ENCODE results near the gene NCOA4.
"Not testable (repeated sequence)": the region's sequence is repeated elsewhere in the genome, so short reads cannot be mapped to it uniquely, and the experiment has no call there.

NCOA4 gene

DNA sequence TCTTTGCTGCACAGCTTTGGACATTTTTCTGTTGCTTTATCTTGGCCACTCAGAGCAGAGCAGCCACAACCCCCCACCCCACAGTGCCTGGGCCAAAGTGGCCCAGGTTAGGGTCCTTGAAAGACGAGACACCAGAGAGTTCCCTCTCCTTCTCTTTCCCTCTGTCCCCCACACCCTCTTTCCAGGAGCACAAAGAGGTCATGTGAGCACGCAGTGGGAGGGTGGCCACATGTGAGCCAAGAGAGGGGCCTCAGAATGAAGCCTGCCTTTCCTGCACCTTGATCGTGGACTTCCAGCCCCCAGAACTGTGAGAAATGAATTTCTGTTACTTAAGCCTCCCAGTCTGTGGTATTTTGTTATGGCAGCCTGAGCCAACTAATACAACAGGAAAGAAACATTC is 30.3 kb upstream of the NCOA4 start:
- CTCF ChIA-PET: no interaction called here
- H3K4me1 Mint-ChIP-seq: no peaks in the 10 kb centered on the region
- H3K9me3 Mint-ChIP-seq: peaks cover 8% of the 10 kb centered on the region
- H3K27me3 Mint-ChIP-seq: peaks cover 22% of the 10 kb centered on the region
- no peak for DNase-seq
- H3K4me3 Mint-ChIP-seq: no peak overlapping the region
- no peak overlapping the region for H3K27ac Mint-ChIP-seq
- H3K36me3 Mint-ChIP-seq: peaks cover 2% of the 10 kb centered on the region

DNA sequence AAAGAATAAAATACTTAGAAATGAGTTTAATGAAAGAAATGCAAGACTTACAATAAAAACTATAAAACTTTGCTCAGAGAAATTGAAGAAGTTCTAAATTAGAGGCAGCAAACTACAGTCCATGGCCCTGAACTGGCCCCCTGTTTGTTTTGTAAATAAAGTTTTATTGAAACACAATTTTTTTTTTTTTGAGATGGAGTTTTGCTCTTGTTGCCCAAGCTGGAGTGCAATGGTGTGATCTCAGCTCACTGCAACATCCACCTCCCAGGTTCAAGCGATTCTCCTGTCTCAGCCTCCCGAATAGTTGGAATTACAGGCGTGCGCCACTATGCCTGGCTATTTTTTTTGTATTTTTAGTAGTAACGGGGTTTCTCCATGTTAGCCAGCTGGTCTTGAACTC is 27.5 kb upstream of the NCOA4 start:
- H3K27ac Mint-ChIP-seq: not testable (repeated sequence)

DNA sequence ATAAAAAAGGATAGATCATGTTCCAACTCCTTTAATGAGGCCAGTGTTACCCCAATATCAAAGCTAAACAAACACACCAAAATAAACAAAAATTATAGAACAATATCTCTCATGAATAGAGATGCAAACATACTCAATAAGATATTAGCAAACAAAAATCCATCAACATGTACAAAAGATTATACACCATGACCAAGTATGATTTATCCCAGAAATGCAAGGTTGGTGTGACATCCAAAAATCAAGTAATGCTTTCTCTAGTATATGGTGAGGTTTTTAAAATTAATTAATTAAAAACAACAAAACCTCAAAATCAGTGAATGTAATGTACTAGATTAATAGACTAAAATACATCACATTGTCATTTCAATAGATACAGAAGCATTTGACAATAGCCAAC is 26.6 kb upstream of the NCOA4 start:
- CTCF ChIA-PET: no interaction called here
- DNase-seq: no peak
- Mint-ChIP-seq H3K4me1 (no peaks in the 10 kb centered on the region), H3K27me3 (peaks cover 22% of the 10 kb centered on the region), H3K27ac (no peak overlapping the region), H3K4me3 (no peak overlapping the region), H3K9me3 (peaks cover 8% of the 10 kb centered on the region), H3K36me3 (peaks cover 2% of the 10 kb centered on the region)

More for the DNA sequence above, 27.5 kb upstream of the NCOA4 start:
- H3K4me1 Mint-ChIP-seq, CTCF ChIA-PET, H3K4me3 Mint-ChIP-seq, H3K9me3 Mint-ChIP-seq, DNase-seq, H3K36me3 Mint-ChIP-seq: not testable (repeated sequence)
- peaks cover 14% of the 10 kb centered on the region for H3K27me3 Mint-ChIP-seq

DNA sequence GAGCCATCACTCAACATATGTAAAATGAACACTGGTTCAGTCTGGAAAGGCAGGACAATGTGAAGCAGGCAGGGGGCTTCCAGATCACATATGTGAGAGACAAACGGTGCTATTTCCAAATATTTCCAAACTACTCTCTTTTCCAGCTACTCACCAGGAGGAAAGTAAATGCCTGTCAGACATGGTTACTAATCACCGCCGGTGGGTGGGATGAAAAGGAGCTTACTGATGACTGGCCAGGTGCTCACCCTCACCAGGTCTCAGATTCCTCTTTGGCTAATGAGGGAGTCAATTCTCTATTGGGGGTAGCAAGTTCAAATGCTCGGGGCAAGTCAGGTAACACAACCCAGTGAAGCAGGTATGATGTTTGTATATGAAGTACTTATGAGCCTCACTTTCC is 25.3 kb upstream of the NCOA4 start:
- CTCF ChIA-PET: no interaction called here
- Mint-ChIP-seq H3K4me1 (no peaks in the 10 kb centered on the region), H3K27ac (no peak overlapping the region), H3K36me3 (peaks cover 2% of the 10 kb centered on the region), H3K27me3 (peaks cover 30% of the 10 kb centered on the region), H3K4me3 (no peak overlapping the region), H3K9me3 (peaks cover 8% of the 10 kb centered on the region)
- no peak for DNase-seq

DNA sequence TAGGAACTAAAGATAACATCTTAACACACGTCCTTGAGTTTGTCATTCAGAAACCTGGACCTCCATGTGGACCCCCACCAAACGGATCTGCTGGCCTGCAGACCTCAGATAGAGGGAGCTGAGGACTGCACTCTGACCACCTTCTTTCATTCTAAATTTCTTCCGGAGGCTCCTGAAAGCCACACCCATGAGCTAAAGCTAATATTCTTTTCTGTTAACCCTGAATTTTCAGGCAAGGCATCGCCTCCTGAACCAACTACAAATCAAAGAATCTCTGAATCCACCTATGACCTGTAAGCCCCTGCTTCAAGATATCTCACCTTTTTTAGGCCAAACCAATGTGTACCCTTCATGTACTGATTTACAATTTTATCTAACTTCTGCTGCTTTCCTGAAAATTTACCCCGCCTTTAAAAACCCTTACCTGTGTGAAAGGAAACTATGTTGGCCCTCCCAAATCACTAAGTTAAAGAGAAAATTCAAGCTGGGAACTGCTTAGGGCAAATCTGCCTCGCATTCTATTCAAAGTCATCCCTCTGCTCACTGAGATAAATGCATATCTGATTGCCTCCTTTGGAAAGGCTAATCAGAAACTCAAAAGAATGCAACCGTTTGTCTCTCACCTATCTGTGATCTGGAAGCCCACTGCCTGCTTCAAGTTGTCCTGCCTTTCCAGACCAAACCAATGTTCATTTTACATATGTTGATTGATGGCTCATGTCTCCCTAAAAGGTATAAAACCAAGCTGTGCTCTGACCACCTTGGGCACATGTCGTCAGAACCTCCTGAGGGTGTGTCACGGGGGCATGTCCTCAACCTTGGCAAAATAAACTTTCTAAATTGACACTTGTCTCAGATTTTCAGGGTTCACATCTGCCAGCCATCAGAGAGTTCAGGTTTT is 23.4 kb upstream of the NCOA4 start:
- H3K27ac Mint-ChIP-seq: no peak overlapping the region
- no peaks in the 10 kb centered on the region for H3K4me1 Mint-ChIP-seq
- H3K9me3 Mint-ChIP-seq: peaks cover 8% of the 10 kb centered on the region
- no peak overlapping the region for H3K4me3 Mint-ChIP-seq
- DNase-seq: no peak
- CTCF ChIA-PET: no interaction called here
- H3K36me3 Mint-ChIP-seq: peaks cover 2% of the 10 kb centered on the region
- H3K27me3 Mint-ChIP-seq: peaks cover 23% of the 10 kb centered on the region

DNA sequence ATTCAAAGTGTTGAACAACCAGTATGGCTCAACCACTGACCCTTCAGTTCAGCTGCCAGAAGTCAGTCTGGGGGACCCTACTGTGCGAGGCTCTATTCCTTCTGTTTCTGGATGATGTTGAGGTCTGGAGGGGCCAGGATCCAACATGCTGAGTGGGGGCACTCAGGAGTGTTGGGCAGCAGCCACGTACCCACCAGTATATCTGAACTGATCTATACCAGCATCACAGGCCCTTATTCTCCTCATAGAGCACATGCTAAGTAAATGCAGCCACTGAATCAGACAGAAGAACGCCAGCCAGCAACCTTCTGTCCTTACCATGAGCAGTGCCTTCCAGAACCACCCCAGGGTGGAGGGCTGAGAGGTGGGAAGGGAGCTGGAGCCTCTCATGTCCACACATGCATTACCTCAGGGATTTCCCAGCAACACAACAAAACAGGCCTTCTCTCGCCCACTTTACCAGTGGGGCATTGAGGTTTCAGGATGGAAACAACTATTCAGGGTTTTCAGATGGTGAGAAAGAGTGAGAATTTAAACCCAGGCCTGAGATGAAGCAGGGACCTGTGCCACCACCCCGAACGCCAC is 22.5 kb upstream of the NCOA4 start:
- no peak overlapping the region for H3K4me3 Mint-ChIP-seq
- peaks cover 31% of the 10 kb centered on the region for H3K27me3 Mint-ChIP-seq
- no peak overlapping the region for H3K27ac Mint-ChIP-seq
- H3K36me3 Mint-ChIP-seq: peaks cover 2% of the 10 kb centered on the region
- H3K4me1 Mint-ChIP-seq: no peaks in the 10 kb centered on the region
- DNase-seq: no peak
- peaks cover 8% of the 10 kb centered on the region for H3K9me3 Mint-ChIP-seq
- CTCF ChIA-PET: no interaction called here

DNA sequence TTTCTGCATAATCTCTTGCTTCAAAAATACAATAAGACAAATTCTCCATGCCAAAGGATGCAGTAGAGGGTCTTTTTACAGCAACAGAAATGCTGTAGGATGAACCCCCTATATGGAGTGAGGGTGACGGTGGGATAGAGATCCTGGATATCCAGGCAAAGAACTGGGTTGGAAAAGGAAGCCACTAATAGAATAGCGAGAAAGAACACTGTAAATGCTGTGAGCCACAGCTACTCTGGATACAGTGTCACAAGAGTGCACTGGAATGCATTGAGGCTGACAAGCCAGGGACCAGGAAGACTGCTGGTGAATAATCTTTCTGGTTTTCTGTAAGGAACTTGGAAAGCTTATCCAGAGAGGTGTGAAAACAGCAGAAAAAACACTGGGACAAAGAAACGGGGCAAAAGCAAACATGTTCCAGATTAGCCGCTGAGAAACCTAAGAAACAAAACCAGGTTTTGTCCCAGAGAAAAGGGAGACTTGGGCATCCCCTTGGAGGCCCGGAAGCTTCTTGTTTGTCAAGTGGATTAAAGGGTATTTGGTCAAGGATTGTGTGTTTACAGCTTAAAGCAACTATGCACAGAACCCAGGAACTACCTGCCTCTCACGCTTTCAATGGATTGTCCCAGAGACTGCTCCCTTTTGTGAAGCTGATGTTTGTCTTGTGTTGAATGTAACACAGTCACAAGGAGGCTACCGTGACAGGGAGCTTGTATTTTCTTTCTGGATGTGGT is 21.8 kb upstream of the NCOA4 start:
- Mint-ChIP-seq H3K27ac (no peak overlapping the region), H3K36me3 (peaks cover 2% of the 10 kb centered on the region), H3K27me3 (peaks cover 37% of the 10 kb centered on the region), H3K9me3 (peaks cover 4% of the 10 kb centered on the region), H3K4me3 (no peak overlapping the region), H3K4me1 (no peaks in the 10 kb centered on the region)
- CTCF ChIA-PET: no interaction called here
- DNase-seq: no peak

DNA sequence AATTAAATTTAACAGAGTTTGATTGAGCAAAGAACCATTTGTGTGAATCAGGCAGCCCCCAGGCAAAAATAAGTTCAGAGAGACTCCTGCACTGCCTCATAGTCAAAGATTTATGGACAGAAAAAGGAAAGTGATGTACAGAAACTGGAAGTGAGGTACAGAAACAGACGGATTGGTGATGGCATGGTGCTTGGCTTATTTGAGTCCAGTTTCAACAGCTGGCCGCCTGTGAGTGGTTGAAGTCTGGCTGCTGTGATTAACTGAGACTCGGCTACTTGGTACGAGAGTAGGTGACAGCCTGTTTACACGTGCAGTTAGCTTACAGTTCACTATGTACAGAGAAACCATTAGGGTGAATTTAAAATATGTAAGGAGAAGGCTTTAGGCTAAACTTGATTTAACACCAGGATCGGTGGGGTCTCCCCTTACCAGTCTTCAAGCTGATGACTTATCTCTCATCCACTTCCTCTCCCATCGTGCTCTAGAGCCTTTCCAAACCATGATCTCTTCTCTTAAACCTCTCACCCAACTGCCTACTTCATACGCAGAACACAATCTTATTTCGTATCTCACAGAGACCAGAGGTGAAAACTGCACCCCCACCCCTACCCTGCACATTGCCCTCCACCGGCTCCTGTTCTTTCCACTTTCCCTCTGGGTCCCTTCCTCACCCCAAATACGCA is 20.7 kb upstream of the NCOA4 start:
- CTCF ChIA-PET: no interaction called here
- Mint-ChIP-seq H3K27ac (no peak overlapping the region), H3K27me3 (peaks cover 41% of the 10 kb centered on the region), H3K9me3 (no peaks in the 10 kb centered on the region), H3K36me3 (no peaks in the 10 kb centered on the region), H3K4me1 (no peaks in the 10 kb centered on the region), H3K4me3 (no peak overlapping the region)
- no peak for DNase-seq

DNA sequence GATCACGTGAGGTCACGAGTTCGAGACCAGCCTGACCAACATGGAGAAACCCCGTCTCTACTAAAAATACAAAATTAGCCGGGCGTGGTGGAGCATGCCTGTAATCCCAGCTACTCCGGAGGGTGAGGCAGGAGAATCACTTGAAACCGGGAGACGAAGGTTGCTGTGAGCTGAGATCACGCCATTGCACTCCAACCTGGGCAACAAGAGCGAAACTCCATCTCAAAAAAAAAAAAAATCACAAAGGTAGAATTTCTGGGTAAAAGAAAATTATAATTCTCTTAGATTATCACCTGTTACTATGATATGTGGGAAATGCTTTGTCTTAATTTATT is 19.0 kb upstream of the NCOA4 start:
- H3K4me3 Mint-ChIP-seq, H3K4me1 Mint-ChIP-seq, DNase-seq, H3K36me3 Mint-ChIP-seq, CTCF ChIA-PET, H3K9me3 Mint-ChIP-seq, H3K27ac Mint-ChIP-seq: not testable (repeated sequence)
- H3K27me3 Mint-ChIP-seq: peaks cover 44% of the 10 kb centered on the region

DNA sequence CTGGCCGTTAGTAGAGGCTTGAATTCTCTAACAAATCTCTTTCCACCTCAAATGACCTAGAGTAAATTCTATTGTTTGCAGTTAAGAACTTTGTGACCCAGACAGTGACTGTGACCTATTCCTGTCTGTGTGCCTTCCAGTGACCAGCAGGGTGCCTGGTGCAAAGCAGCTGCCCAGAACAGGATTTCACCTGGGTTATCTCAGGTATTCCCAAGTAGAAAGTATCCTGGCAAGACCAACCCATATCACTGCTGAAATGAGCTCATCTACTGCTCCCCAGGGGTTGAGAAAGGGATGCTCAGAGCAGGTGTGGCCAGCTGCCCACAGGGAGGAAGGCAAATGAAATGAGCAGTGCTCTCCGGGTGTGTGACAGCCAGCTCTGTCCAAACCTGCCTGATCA is 17.7 kb upstream of the NCOA4 start:
- no peak overlapping the region for H3K27ac Mint-ChIP-seq
- H3K4me1 Mint-ChIP-seq: no peaks in the 10 kb centered on the region
- no peaks in the 10 kb centered on the region for H3K9me3 Mint-ChIP-seq
- CTCF ChIA-PET: no interaction called here
- no peak overlapping the region for H3K4me3 Mint-ChIP-seq
- H3K27me3 Mint-ChIP-seq: peaks cover 54% of the 10 kb centered on the region
- DNase-seq: no peak
- H3K36me3 Mint-ChIP-seq: no peaks in the 10 kb centered on the region

DNA sequence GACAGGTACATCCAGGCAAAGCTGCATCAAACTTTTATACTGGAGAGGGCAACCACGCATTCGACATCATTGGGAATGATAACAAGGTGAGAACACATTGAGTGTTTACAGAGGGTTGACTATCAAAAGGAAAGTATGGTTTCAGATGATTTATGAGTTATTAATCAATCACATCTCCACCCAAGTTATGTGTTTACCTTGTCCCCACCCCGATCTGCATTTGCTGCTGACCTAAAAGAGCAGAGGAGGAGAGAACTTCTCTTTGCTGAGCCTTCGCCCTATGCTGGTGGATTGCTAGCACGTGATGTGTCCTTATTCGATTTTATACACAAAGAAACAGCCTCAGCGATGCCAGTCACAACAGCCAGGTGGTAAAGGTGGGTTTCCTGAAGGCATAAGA is 15.8 kb upstream of the NCOA4 start, which contains the start of gene MSMB:
Gene MSMB (minus strand): TSS at position 9 of the 400 bp plus-strand sequence. CDS start 32 bp downstream, outside the sequence.
- peaks cover 48% of the 10 kb centered on the region for H3K27me3 Mint-ChIP-seq

DNA sequence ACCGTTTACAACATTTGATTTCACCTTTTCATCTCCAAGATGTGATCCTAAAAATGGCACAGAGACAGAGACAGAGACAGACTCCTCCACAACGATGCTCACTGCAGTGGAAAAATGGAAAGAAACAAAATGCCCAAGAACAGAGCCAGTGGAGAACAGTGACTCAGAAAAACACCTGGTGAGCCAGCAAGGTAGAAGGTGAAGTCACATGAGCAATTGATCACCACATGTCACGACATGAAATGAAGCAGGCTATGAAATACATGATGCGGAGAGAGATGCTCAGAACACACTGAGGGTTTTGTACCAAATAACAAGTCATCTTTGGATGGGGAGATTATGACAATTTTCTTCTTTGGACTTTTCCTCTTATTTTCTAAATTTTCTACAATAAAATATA is 12.1 kb upstream of the NCOA4 start:
- no peak overlapping the region for H3K4me3 Mint-ChIP-seq
- no peak overlapping the region for H3K27ac Mint-ChIP-seq
- no peaks in the 10 kb centered on the region for H3K4me1 Mint-ChIP-seq
- H3K9me3 Mint-ChIP-seq: no peaks in the 10 kb centered on the region
- no peaks in the 10 kb centered on the region for H3K36me3 Mint-ChIP-seq
- no peak for DNase-seq
- peaks cover 35% of the 10 kb centered on the region for H3K27me3 Mint-ChIP-seq
- CTCF ChIA-PET: no interaction called here

More for the DNA sequence above, 15.8 kb upstream of the NCOA4 start, which contains the start of gene MSMB:
- no peaks in the 10 kb centered on the region for H3K4me1 Mint-ChIP-seq
- H3K36me3 Mint-ChIP-seq: no peaks in the 10 kb centered on the region
- DNase-seq: no peak
- no peak within 1 kb of the TSS for H3K27ac Mint-ChIP-seq
- H3K4me3 Mint-ChIP-seq: no peak within 1 kb of the TSS
- H3K9me3 Mint-ChIP-seq: no peaks in the 10 kb centered on the region
- CTCF ChIA-PET: no interaction called here

DNA sequence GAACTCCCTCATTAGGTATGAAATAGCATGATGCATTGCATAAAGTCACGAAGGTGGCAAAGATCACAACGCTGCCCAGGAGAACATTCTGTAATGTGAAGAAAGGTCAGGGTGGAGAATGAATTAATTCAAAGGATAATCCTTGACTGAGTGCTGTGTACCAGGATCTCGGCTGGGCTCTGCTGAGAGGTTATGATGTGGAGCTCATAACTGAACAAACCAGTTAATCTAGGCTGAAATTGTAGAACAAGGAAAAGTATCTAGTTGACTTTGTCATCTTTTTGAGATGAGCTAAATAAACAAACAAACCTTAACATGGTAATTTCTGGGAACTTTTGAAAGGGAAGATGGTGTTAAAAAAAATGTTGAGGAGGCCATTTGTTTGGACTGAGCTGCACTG is 9.6 kb upstream of the NCOA4 start:
- H3K4me1 Mint-ChIP-seq: no peaks in the 10 kb centered on the region
- DNase-seq: no peak
- H3K4me3 Mint-ChIP-seq: no peak overlapping the region
- no peaks in the 10 kb centered on the region for H3K36me3 Mint-ChIP-seq
- no peaks in the 10 kb centered on the region for H3K9me3 Mint-ChIP-seq
- H3K27me3 Mint-ChIP-seq: peaks cover 33% of the 10 kb centered on the region
- H3K27ac Mint-ChIP-seq: no peak overlapping the region
- CTCF ChIA-PET: interaction anchor here (0.6 kb wide), 1 partner anchor 23 kb away, joined by 3 read pairs; no protein-coding TSS in a partner anchor

DNA sequence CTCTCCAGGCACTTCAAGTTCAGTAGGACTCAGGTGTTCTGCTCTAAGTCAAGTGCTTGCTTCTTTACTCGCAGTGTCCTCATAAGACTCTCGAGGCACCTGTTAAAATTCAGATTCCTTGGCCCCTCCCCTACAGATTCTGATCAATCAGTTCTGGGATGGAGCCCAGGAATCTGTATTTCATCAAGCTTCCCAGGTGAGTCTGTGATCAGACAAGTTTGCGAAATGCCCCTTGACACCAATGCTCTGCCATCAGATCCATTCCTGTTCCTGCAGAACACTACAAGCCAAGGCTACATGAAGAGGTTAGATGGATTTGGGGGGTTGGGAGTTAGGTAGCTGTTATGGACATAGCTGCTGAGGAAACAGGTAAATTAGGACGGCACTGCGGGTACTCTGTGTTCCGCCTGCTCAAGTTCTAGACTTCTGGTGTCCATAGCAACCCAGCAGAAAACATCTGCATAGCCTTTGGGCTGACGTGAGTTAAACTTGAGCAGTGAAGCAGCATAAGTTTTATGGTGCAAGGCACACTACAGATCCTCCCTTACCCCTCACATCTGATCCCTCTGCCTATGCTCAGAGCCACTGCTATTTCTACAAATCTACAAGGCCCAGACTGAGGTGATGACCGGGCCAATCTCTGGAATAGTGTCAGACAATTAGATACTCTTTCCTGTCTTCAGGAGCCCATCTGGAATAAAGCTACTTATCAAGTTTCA is 6.8 kb upstream of the NCOA4 start:
- CTCF ChIA-PET: no interaction called here
- Mint-ChIP-seq H3K4me1 (peaks cover 6% of the 10 kb centered on the region), H3K27me3 (peaks cover 16% of the 10 kb centered on the region), H3K9me3 (no peaks in the 10 kb centered on the region), H3K36me3 (no peaks in the 10 kb centered on the region), H3K27ac (no peak overlapping the region), H3K4me3 (no peak overlapping the region)
- DNase-seq: no peak

Data from activated naive CD4-positive, alpha-beta T cell treated with anti-CD3 and anti-CD28 coated beads, Interleukin-2, amount 10 ng/mL, durations not matched to agents 7 days and 5 days (primary cell).